HuH-7 (cell line): ENCODE measurements around the gene CYP3A5.
"Not testable (repeated sequence)": the region's sequence is repeated elsewhere in the genome, so short reads cannot be mapped to it uniquely, and the experiment has no call there.

Experiments used
- DNase-seq: peaks from one replicate; pipeline ENCODE4 v3.0.0; 2011; ENCODE audit warnings: low spot score

The CYP3A5 gene

DNA sequence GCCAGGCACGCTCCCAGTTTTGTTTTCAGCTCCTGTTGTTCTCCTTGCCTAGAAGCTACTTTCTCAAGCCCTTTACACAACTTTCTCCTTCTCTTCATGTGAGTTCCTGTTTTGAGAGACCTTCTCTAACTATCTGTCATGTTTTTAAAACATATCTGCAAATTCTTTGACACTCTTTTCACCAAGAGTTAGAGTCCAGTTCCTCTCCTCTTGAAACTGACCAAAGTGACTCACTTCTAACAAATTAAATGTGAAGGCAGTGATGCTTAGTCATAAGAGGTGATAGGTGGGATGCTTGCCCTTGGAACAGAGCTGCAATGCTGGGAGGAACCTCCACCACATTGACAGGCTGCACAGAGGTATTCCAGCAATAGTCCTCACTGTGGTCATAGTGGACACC, 37.8 kb downstream of the CYP3A5 start:
- no peak for DNase-seq

GRCh38 chr7:99639267-99639666, 40.5 kb downstream of the CYP3A5 start:
- DNase-seq = no peak

DNA sequence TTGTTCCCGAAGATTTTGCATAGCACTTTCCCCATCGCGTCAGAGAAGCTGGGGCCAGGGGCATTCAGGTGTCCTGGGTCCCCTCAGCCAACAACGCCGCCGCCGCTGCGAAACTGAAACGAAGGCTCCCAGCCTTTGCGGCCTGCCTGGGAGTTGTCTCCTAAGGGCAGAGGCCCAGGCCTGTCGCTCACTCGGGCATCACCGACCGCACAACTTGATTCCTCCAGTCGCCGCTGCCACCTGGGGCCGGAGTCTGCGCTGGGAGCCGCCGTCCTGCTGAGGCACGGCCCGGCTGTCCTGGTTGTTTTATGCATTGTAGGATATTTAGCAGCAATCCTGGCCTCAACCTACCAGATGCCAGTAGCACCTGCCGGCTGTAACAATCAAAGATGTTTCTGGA, 41.1 kb downstream of the CYP3A5 start:
- DNase-seq = no peak

- DNase-seq = not testable (repeated sequence)
These were observed 42.4 kb downstream of the CYP3A5 start for GRCh38 chr7:99637414-99637813.

GRCh38 chr7:99631295-99632109, 48.3 kb downstream of the CYP3A5 start:
- peak; percentile 73 for DNase-seq

DNA sequence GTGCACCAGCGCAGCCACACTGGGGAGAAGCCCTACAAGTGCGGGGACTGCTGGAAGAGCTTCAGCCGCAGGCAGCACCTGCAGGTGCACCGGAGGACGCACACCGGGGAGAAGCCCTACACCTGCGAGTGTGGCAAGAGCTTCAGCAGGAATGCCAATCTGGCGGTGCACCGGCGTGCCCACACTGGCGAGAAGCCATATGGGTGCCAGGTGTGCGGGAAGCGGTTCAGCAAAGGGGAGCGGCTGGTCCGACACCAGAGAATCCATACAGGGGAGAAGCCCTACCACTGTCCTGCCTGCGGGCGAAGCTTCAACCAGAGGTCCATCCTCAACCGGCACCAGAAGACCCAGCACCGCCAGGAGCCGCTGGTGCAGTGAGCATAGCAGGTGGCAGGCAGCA, 50.2 kb downstream of the CYP3A5 start:
- no peak for DNase-seq

GRCh38 chr7:99628471-99629465, 51.0 kb downstream of the CYP3A5 start:
- no peak for DNase-seq

DNA sequence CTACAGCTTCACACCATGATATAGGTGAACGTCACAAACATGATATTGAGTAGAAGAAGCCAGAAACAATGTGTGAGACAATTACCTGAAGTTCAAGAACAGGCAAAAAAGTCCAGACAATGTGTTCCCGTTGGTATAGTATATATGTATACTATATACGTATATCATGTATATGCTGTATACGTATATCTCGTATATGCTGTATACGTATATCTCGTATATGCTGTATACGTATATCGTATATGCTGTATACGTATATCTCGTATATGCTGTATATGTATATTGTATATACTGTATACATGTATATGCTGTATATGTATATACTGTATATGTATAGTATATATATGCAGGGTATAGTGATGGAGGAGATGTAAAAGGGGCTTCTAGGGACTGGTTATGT, 52.3 kb downstream of the CYP3A5 start:
- DNase-seq = no peak

- DNase-seq = no peak
These were observed 53.1 kb downstream of the CYP3A5 start for GRCh38 chr7:99626661-99627060.

DNA sequence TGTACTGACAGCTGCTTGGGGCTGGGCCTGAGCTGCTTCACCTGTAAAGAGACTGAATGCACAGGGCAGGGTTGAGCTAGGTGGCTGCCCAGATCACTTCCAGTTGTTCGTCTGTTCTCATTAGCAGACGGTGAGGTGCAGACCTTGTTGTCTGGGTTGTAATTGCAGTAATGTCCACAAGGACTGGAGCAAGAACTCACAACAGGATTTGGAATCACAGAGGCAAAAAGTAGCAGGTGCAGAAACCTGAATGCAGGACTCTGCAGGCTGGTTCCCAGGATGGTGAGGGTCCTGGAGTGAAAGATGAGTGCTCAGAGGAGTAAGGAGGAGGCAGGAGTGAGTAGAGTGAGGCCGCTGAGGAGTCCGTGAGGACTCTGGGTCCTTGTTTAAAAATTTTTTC, 53.8 kb downstream of the CYP3A5 start:
- no peak for DNase-seq

DNA sequence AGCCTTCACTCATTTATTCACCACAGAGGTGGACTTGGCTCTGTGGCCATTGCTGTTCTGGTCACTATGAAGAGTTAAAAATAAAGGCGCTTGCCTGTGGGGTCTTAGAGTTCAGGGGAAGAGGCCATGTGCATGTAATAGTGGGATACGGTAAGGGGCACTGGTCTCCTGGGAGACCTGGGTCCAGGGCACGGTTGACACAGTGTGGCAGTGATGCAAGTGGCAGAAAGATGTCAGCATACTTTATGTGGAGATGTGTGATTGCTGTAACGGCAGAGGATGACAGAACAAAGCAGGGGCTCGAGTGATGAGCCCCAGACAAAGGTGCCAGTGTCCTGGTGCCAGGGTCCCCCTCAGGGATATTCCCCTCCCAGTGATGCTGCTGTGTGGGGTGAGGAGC, 54.5 kb downstream of the CYP3A5 start:
- DNase-seq = no peak

DNA sequence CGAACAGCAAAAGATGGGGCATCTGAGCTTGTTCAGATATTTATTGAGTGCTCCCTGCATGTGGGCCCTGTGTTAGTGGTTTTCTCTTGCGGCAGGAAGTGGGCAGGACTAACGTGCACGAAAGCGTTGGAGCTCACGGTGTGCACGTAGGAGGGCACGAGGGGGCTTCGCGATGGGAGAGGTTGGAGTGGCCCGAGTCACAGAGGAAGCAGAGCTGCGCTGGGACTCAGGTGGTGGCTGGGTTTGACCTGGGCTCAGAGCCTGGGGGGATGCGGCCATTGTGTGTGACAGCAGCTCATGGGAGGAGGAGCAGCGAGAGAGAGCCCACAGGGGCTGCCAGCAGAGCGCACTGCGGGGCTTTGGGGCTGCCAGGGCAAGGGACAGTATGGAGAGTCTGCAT, 55.3 kb downstream of the CYP3A5 start:
- no peak for DNase-seq

DNA sequence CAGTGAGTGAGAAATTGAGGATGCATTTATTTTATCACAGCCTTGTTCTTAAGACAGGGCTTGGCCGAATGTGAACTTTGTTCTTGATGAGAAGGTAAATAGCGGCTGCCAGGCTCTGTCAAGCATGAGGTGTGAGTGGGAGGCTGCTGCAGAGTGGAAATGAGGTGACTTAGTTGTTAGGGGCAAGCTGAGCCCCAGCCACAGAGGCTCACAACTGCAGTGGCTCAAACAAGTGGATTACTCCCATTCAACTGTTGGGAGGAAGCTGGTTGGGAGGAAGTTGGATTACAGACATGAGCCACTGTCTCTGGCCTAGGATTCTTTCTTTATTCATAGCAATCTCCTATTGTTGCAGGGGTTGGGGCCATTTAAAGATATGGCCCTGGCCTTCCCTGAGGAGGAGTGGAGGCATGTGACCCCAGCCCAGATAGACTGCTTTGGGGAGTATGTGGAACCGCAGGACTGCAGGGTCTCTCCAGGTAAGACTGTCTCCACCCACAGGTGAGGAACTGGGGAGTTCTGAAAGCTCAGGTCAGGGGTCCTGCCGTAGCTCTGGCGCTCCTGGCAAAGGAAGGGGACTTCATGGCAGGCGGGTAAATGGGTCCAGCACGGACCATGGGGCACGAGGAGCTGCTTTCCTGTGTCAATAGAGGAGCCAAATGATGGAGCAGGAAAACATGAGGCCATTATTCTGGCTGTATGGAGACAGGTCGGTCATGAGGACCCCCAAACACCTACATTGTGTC, 55.9 kb downstream of the CYP3A5 start:
- DNase-seq = no peak

- no peak for DNase-seq
These were observed 56.6 kb downstream of the CYP3A5 start for GRCh38 chr7:99623091-99623693.

DNA sequence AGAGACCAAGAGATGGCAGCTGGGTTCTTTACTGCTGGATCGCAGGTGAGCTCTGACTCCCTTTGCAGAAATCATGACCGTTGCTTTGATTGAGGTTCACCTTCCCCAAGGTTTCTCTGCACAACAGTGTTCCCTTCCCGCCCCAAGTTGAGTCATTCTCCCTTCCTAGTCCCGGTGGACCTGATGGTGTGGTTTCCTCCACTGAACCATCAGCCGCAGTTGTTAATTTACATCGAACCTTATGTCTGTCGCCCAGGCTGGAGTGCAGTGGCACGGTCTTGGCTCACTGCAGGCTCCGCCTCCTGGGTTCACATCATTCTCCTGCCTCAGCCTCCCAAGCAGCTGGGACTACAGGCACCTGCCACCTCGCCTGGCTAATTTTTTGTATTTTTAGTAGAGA, 57.2 kb downstream of the CYP3A5 start:
- DNase-seq = no peak

DNA sequence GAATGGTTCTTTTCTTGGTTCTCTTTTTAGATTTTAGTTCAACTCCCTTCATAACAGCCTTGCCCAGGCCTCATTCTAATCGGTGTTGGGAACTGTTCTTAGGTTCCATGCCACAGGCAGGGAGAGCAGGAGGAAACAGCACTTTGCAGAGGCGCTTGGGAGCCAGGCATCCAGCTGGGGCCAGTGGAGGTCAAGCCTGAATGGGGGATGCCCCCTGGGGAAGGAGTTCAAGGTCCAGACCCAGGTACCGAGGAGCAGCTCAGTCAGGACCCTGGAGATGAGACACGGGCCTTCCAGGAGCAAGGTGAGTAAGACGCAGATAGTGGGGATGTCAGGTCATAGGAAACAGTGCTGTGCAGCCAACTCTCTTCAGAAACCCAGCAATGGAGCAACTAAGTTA, 58.5 kb downstream of the CYP3A5 start:
- no peak for DNase-seq

GRCh38 chr7:99619571-99620130, 60.1 kb downstream of the CYP3A5 start:
- DNase-seq = no peak

DNA sequence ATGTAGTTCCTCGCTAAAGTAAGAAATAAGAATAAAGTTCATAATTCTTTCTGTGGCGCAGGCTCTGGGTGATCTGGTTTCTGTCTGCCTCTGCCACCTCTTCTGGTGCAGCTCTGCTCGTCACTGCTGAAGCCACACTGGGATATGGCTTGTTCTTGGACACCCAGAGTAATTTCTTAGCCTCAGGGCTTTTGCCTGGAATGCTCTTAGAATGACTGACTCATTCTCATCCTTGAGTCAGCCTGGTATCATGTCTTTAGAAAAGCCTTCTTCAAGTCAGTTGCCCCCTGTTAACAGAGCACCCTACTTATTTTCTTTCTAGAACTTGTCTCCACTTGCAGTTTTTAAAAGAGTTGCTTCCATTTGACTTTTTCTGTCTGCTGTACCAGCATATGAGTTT, 61.1 kb downstream of the CYP3A5 start:
- DNase-seq = no peak

DNA sequence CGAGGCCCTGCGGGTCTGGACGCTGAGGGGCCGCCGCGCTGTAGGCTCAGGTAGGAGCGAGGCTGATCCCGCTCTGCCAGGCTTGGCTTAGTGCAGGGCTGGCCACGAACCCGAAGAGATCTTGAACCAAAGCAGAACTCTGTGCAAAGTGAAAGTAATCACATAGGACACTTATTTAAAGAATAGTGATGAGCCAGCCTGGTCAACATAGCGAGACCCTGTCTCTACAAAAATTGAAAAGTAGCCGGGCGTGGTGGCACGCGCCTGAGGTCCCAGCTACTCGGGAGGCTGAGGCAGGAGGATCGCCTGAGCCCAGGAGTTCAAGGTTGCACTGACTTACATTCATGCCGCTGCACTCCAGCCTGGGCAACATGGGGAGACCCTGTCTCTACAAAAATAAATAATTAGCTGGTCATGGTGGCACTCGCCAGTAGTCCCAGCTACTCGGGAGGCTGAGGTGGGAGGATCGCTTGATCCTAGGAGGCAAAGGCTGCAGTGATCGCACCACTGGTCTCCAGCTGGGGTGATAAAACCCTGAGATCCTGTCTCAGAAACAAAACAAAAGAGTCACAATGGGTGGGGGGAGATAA, 62.5 kb downstream of the CYP3A5 start:
- DNase-seq = peak; percentile 39

- DNase-seq = peak; percentile 94
These were observed 63.2 kb downstream of the CYP3A5 start, which contains the start of gene ZSCAN25 for GRCh38 chr7:99616359-99617191. TSS of gene ZSCAN25 (plus strand) at chr7:99616946. CDS start at chr7:99619607, 2,661 bp downstream.
